ENCODE results near the gene NNMT. TPM values are rescaled to one million over a fixed set of nuclear protein-coding genes. Genes with fewer than 3 reads are reported as not detected.

The NNMT gene
- total and polyA plus RNA-seq, 9 of the 15 experiments (the other 6 are each of a cell fraction or from before 2014, with no cell fraction given), result 6.1 to 15.0 (median 11.2) TPM

GRCh38 chr11:114250993-114251814 is 45.0 kb upstream of the NNMT start:
- ATAC-seq (peak; percentile 84), DNase-seq (ENCODE audit: extremely low read depth in 1 of 4, low spot score in 3 of 4) (peak; percentile 63 to 70 (median 67)), FAIRE-seq (peak; percentile 67)
- H3K79me2 ChIP-seq (ENCODE audit: control insufficient read depth, insufficient read depth, low read length), result no peaks in the 10 kb centered on the region
- no peaks in the 10 kb centered on the region for H4K20me1 ChIP-seq (replicated peaks; ENCODE audit: control insufficient read depth, insufficient read depth, low read length)
- no peak overlapping the region for H3K4me3 ChIP-seq
- H3K27ac ChIP-seq (ENCODE audit: extremely low read depth, low read depth, low read length), result peak overlapping the region; percentile 25; the same call in 1 of the 3 replicates
- POLR2A ChIA-PET, result interaction anchor here (0.6 to 1.1 kb wide), 3 partner anchors 10 to 254 kb away, joined by 3 read pairs; no protein-coding TSS in a partner anchor
- peaks cover 4% of the 10 kb centered on the region for H3K9me1 ChIP-seq (ENCODE audit: control insufficient read depth, insufficient read depth, low read length)
- peak overlapping the region; percentile 46; the same call in 1 of the 2 replicates for H3K4me2 ChIP-seq (ENCODE audit: insufficient read depth, low read length)
- H2AFZ ChIP-seq (ENCODE audit: low read depth, low read length), result peak overlapping the region; percentile 98
- intact Hi-C loops (cut with micrococcal nuclease) (loop anchor here (5.0 kb wide), 1 partner anchor 34 kb away; no protein-coding TSS in a partner anchor), in situ Hi-C loops (cut with MboI) (loop anchor here (25.0 kb wide), 1 partner anchor 939 kb away; the partner anchor contains the start of gene TTC12)
- peaks cover 9 to 11% of the 10 kb centered on the region in 2 experiments; a peak in 4 of 5 replicates for H3K4me1 ChIP-seq (replicated peaks in 1 of 2; ENCODE audit: control insufficient read depth in 2 of 2, insufficient read depth in 2 of 2, low read length in 2 of 2)
- WGBS (ENCODE audit: insufficient coverage, low coverage, missing lambda C conversion rate), result 57% methylated on average over 13 of the region's 14 CpGs
- H3K9ac ChIP-seq (ENCODE audit: insufficient read depth in 1 of 2, low read depth in 2 of 2, low read length in 2 of 2), result peak overlapping the region; percentile 23 to 31; a peak in 2 of 4 replicates
- CTCF ChIA-PET (ENCODE audit: low intra/inter-chr PET ratio), result no interaction called here
- no TSS peak for BruUV-seq (replicated peaks)
- H3K27me3 ChIP-seq (ENCODE audit: control insufficient read depth in 2 of 2, insufficient read depth in 2 of 2, low read length in 2 of 2), result no peaks in the 10 kb centered on the region
- no peaks in the 10 kb centered on the region for H3K9me3 ChIP-seq (replicated peaks; ENCODE audit: control insufficient read depth, insufficient read depth, low read depth, low read length)
- H3K36me3 ChIP-seq (ENCODE audit: control insufficient read depth, insufficient read depth, low read length), result no peaks in the 10 kb centered on the region
- TF ChIP-seq IRF1 (CRISPR knock-in tag; IDR thresholded peaks at IDR 0.05; ENCODE audit: borderline replicate concordance) (no peak), E2F4 (CRISPR knock-in tag; IDR thresholded peaks at IDR 0.05; ENCODE audit: low read depth) (0 out of 2 replicates have a peak, but pooled peaks have one; percentile 36), HDAC3 (IDR thresholded peaks at IDR 0.05; ENCODE audit: borderline replicate concordance, partially characterized antibody) (no peak), ARID1B (IDR thresholded peaks at IDR 0.05) (no peak), E2F5 (CRISPR knock-in tag; IDR thresholded peaks at IDR 0.05) (no peak), E4F1 (CRISPR knock-in tag; IDR thresholded peaks at IDR 0.05; ENCODE audit: borderline replicate concordance) (no peak), C11orf30 (IDR thresholded peaks at IDR 0.05; ENCODE audit: low read depth) (peak; percentile 38; the same call in 1 of the 2 replicates), CHD4 (IDR thresholded peaks at IDR 0.05; ENCODE audit: insufficient read depth, insufficient replicate concordance, low read depth, low read length, poor library complexity, severe bottlenecking) (no peak), RBM34 (IDR thresholded peaks at IDR 0.05; ENCODE audit: borderline replicate concordance, insufficient read depth, low read length) (no peak), CHCHD3 (CRISPR knock-in tag; IDR thresholded peaks at IDR 0.05) (no peak), RAD51 (IDR thresholded peaks at IDR 0.05; ENCODE audit: borderline replicate concordance, low read depth) (no peak)
- TF ChIP-seq, protein P1, sequence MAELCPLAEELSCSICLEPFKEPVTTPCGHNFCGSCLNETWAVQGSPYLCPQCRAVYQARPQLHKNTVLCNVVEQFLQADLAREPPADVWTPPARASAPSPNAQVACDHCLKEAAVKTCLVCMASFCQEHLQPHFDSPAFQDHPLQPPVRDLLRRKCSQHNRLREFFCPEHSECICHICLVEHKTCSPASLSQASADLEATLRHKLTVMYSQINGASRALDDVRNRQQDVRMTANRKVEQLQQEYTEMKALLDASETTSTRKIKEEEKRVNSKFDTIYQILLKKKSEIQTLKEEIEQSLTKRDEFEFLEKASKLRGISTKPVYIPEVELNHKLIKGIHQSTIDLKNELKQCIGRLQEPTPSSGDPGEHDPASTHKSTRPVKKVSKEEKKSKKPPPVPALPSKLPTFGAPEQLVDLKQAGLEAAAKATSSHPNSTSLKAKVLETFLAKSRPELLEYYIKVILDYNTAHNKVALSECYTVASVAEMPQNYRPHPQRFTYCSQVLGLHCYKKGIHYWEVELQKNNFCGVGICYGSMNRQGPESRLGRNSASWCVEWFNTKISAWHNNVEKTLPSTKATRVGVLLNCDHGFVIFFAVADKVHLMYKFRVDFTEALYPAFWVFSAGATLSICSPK (IDR thresholded peaks at IDR 0.05; ENCODE audit: borderline replicate concordance), result no peak

Data from K562 (cell line).